DMS 273 (cell line): ENCODE measurements around the gene NAPG.
A peak's percentile ranks its signal among the peaks of the same experiment; 100 is the strongest.
"Not testable (repeated sequence)": the region's sequence is repeated elsewhere in the genome, so short reads cannot be mapped to it uniquely, and the experiment has no call there.

ENCODE experiments used
- DNase-seq: peaks from one replicate; lab custom pipeline; 2025; ENCODE audit not compliant: unreplicated experiment; lab: John Stamatoyannopoulos, UW

The NAPG gene

GRCh38 chr18:10544093-10544748 is 18.4 kb downstream of the NAPG start:
- DNase-seq: no peak

DNA sequence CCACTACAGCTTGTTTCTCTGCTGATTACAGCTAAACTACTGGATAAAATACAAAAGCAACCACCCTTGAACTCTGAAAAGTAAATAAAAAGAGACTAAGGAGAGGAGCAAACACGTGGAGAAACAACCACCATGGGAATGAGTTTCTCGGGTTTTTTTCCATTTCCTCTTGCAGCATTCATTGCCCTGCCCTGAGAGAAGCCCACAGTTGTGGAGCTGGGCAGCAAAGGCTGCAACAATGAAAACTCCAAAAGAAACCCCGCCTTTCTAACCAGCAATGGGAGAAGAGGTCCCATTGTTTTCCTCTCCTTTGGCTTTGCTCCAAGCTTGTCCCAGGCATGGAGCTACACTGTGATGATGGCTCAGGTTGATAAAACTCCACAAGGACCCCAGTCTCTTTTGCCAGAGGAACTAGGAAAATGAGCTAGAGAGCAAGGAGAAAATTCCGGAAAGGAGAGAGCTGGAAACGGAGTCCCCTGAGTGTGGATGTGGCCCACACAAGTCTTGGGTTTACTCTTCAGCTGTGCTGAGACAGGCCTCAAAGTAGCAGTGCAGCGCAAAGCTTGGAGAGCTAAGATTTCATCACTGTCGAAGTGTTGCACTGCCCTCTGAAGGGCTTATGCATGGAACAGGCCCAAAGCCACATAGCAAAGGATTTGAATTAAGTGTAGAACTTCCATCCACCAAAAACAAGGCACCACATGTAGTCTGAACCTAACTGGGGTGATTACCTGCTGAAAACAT is 20.9 kb downstream of the NAPG start:
- DNase-seq: no peak

- no peak for DNase-seq
These were observed 26.4 kb downstream of the NAPG start for GRCh38 chr18:10552226-10552625.

GRCh38 chr18:10556251-10556650 is 30.4 kb downstream of the NAPG start:
- DNase-seq: not testable (repeated sequence)

- DNase-seq: no peak
These were observed 31.4 kb downstream of the NAPG start for GRCh38 chr18:10557085-10557677.

GRCh38 chr18:10558243-10558966 is 32.6 kb downstream of the NAPG start:
- peak; percentile 67 for DNase-seq

DNA sequence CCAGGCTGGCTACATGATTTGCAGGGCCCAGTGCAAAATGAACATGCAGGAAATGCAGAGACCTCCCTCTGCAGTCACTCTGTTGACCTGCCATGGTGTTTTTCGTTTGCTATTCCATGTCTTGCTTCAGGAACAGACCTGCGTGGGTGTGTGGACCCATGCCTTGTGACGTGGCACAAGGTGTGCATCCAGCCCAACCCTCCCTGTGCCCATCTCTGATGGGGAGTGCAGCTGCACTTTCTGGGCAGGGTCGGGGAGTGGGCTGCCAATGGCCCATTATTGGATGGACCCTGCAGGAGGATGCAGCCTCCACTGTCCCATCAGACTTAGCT is 33.1 kb downstream of the NAPG start:
- no peak for DNase-seq

GRCh38 chr18:10559553-10560451 is 34.0 kb downstream of the NAPG start:
- DNase-seq: peak; percentile 71

DNA sequence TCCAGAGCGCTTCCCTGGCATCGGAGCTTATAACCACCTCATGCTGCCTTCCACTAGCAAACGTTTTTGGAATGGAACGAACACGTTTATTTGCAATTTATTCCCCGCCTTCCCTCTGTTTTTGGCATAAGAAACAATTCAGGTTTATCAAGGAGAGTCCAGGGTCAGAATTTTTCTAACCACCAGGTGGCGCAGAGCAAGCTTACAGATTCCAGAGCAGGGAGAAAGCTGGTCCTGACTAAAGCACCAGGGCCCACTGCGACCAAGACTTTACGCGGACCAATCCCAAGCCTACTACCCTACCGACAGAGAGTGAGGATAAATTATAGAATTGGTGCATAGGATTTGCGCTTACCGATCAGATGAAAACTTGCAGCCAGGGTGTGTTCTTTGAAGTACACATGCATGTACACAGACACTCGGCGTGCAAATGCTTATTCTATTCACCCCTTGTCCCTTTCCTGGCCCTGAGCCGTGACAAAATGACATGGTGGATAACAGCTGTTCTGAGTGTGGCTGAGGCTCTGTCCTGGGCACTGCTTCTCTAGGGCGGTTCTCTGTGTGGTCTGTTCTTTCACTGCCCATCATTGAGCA is 34.7 kb downstream of the NAPG start:
- peak; percentile 92 for DNase-seq

- no peak for DNase-seq
These were observed 36.9 kb downstream of the NAPG start for GRCh38 chr18:10562773-10563160.

DNA sequence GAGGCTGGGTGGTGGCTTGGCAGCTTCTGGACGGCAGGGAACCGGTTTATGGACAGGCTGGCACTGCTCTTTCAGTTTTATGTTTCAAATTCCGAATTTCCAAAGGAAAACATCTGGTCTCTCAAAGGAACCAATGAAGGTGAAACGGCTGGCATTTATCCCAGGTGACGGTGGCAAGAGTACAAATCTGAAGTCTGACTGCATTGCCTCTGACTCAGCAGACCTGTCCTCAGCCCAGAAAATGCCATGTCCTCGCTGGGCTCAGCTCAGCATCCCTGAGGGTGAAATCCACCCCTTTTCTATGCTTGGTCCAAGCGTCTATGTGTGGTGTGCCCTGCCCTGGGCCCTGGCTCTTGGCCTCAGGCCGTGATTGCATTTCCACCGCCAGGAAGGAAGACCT is 38.1 kb downstream of the NAPG start:
- DNase-seq: peak; percentile 85

DNA sequence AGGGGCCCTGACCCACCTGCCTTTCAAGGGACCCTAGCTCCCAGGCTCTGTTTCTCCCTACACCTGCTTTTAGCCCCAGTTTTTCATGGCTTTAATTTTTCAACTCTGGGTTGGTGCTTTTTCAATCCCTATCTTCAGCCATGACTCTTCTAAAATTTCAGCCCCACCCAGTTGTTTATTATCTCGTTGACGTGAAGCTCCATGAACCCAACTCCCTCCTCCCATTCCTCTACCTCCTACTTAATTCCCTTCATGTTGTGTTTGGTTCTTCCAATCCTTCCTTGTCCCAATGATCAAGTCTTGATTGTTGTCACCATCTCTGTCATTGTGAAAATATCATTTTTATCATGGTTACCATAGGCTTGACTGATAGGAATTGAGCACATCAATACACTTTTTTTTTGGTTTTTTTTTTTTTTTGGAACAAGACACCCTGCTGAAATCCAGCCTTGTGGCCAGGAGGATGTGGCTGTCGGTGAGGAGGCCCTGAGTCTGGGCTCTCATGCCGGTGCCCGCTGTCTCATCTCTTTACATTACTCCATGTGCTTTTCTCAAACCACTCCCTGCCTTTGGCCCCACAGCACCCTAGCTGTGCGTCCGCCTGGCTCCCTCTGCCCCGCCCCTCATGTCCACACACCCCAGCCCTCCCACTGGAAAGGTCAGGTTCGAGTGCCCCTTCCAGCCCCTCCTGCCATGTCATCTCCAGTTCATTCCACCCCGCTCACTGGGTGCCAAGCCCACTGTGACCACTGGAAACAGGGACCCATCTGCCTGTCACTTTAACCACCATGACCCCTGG is 39.3 kb downstream of the NAPG start:
- DNase-seq: no peak

- peak; percentile 37 for DNase-seq
These were observed 40.0 kb downstream of the NAPG start for GRCh38 chr18:10565835-10566234.

GRCh38 chr18:10566390-10566789 is 40.6 kb downstream of the NAPG start:
- DNase-seq: no peak

GRCh38 chr18:10569941-10570340 is 44.1 kb downstream of the NAPG start:
- DNase-seq: not testable (repeated sequence)

GRCh38 chr18:10570622-10571021 is 44.8 kb downstream of the NAPG start:
- no peak for DNase-seq

DNA sequence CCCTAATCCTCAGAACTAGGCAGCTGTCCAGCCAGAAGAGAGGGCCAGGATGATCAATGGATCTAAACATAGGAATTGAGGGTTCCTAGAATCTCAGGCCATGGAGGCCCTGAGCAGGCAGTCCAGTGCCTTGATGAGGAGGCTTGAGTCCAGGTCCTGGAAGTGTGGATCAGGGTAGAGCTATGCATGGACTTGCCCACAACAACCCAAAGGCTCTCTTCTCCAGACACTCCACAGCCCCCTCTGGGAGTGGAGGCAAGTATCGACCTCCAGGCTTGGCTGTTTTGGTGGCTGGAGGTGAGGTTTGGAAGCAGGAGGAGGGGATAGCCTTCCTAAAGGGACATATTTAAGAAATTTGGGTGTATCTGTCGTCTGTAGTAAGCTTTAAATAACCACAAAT is 45.7 kb downstream of the NAPG start:
- no peak for DNase-seq

- DNase-seq: not testable (repeated sequence)
These were observed 47.4 kb downstream of the NAPG start for GRCh38 chr18:10573261-10573660.

- DNase-seq: not testable (repeated sequence)
These were observed 48.6 kb downstream of the NAPG start for GRCh38 chr18:10574412-10574811.
